Panc1 (cell line): ENCODE results near the gene TTLL6. TPM values are rescaled to one million over a fixed set of nuclear protein-coding genes. Genes with fewer than 3 reads are reported as not detected.

Experiments
- ATAC-seq: fragments of 200-7000 bp; cut with Tn5 transposase; 2 replicates; pipeline ENCODE4 v1.9.1; 2020; ENCODE audit warnings: mild to moderate bottlenecking, moderate library complexity
- BruUV-seq: library from RNA; stranded (reverse); fragments of 400-500 nt; replicated peaks from 2 replicates; lab custom pipeline; 2021; lab: Mats Ljungman, UMichigan
- CTCF ChIA-PET: fragments of 300-600 bp; sonication (Branson Sonifier 250); formaldehyde crosslinking; loops from one replicate; lab custom pipeline; 2022; ENCODE audit warnings: antibody characterized with exemption; lab: Charles Lee
- POLR2A ChIA-PET: fragments of 300-600 bp; sonication (Branson Sonifier 250); formaldehyde crosslinking; loops from one replicate; lab custom pipeline; 2022; ENCODE audit warnings: antibody characterized with exemption; lab: Charles Lee
- DNase-seq: peaks from one replicate; pipeline ENCODE4 v3.0.0-alpha.2; 2010; ENCODE audit warnings: low read depth, low spot score
- H3K27ac ChIP-seq: 2 replicates; pipeline ENCODE4 v1.5.1; 2011; ENCODE audit warnings: mild to moderate bottlenecking, low read length, inconsistent platforms
- H3K27me3 ChIP-seq: fragments of 200-500 bp; sonication (Bioruptor generic); 2 replicates; pipeline ENCODE4 v1.6.0; 2014; ENCODE audit warnings: low read length, inconsistent platforms; ENCODE audit not compliant: control insufficient read depth, insufficient read depth
- H3K36me3 ChIP-seq: fragments of 200-500 bp; sonication (Bioruptor generic); 2 replicates; pipeline ENCODE4 v1.5.1; 2014; ENCODE audit warnings: inconsistent platforms, mild to moderate bottlenecking, low read length, moderate library complexity; ENCODE audit not compliant: control insufficient read depth, insufficient read depth
- H3K4me1 ChIP-seq: 2 replicates; pipeline ENCODE4 v1.5.1; 2011; ENCODE audit warnings: inconsistent platforms, mild to moderate bottlenecking, low read length, moderate library complexity; ENCODE audit not compliant: control insufficient read depth, insufficient read depth
- H3K4me3 ChIP-seq, 2 experiments: 2 replicates each; pipeline ENCODE4 v1.5.1; 2011 to 2012; ENCODE audit warnings: low read depth in 2 of 2, low read length in 2 of 2, mild to moderate bottlenecking in 2 of 2, inconsistent platforms in 1 of 2, moderate library complexity in 1 of 2
- H3K9me3 ChIP-seq: fragments of 200-500 bp; sonication (Bioruptor generic); 2 replicates; pipeline ENCODE4 v1.5.1; 2014; ENCODE audit warnings: low read depth, mild to moderate bottlenecking, inconsistent platforms, low read length, moderate library complexity; ENCODE audit not compliant: control insufficient read depth, insufficient read depth
- CTCF ChIP-seq: fragments of 450-650 bp; IDR thresholded peaks from 2 replicates; pipeline ENCODE4 v1.5.1; 2017; ENCODE audit warnings: mild to moderate bottlenecking
- POLR2AphosphoS5 ChIP-seq: IDR thresholded peaks from 2 replicates; pipeline ENCODE4 v1.6.1; 2012; ENCODE audit warnings: mild to moderate bottlenecking, low read depth, low read length, moderate library complexity
- REST ChIP-seq, 2 experiments: IDR thresholded peaks; 2 replicates each; pipeline ENCODE4 v1.6.1; 2011 to 2012; ENCODE audit warnings: low read depth in 2 of 2, control low read depth in 1 of 2, low read length in 1 of 2, mild to moderate bottlenecking in 1 of 2, moderate library complexity in 1 of 2; ENCODE audit not compliant: insufficient read depth in 1 of 2
- SIN3A ChIP-seq: IDR thresholded peaks from 2 replicates; pipeline ENCODE4 v1.6.1; 2012; ENCODE audit warnings: low read depth, mild to moderate bottlenecking, low read length, moderate library complexity, borderline replicate concordance; ENCODE audit not compliant: insufficient read depth
- TCF7L2 ChIP-seq: IDR thresholded peaks from 2 replicates; pipeline ENCODE4 v1.6.1; 2011; ENCODE audit warnings: mild to moderate bottlenecking, low read depth, low read length, inconsistent platforms
- in situ Hi-C: cut with HindIII; loops from 2 replicates; pipeline ENCODE4 v1.10.0; 2016; ENCODE audit warnings: low sequenced_read_pairs, low pct_unique_long_range_greater_than_20kb
- intact Hi-C: fragments of 100-400 bp; cut with micrococcal nuclease; formaldehyde crosslinking; loops from one replicate; pipeline ENCODE4 v1.10.0; 2022; ENCODE audit not compliant: unreplicated experiment
- total RNA-seq: library from RNA; stranded (reverse); gene quantifications from one replicate; pipeline ENCODE4 v1.2.1, GENCODE V29; 2021; ENCODE audit not compliant: unreplicated experiment

TTLL6 gene
- total RNA-seq, 1 experiment from 2014 or later = 2.5 TPM

GRCh38 chr17:48721009-48721402 is 96.0 kb downstream of the TTLL6 start:
- ATAC-seq (no peak), DNase-seq (no peak)
- ChIA-PET CTCF (interaction anchor here (0.6 kb wide), 1 partner anchor 158 kb away, joined by 3 read pairs; no protein-coding TSS in a partner anchor), POLR2A (no interaction called here)
- intact Hi-C loops (loop anchor here (5.0 kb wide), 1 partner anchor 44 kb away; no protein-coding TSS in a partner anchor), in situ Hi-C loops (no loop called here)
- Histone ChIP-seq H3K27ac (no peak overlapping the region), H3K27me3 (no peaks in the 10 kb centered on the region), H3K36me3 (no peaks in the 10 kb centered on the region), H3K9me3 (no peaks in the 10 kb centered on the region), H3K4me1 (no peaks in the 10 kb centered on the region; the same call in 1 of the 2 replicates), H3K4me3 (no peak overlapping the region)
- TF ChIP-seq CTCF (no peak), REST (IDR thresholded peaks at IDR 0.05; ENCODE audit: insufficient read depth in 1 of 2, low read depth in 2 of 2, low read length in 1 of 2) (no peak)
- BruUV-seq = no TSS peak

- intact Hi-C loops = loop anchor here (5.0 kb wide), 1 partner anchor 43 kb away; no protein-coding TSS in a partner anchor
- Histone ChIP-seq H3K4me3 (no peak overlapping the region), H3K27me3 (no peaks in the 10 kb centered on the region), H3K4me1 (no peaks in the 10 kb centered on the region; the same call in 1 of the 2 replicates), H3K9me3 (no peaks in the 10 kb centered on the region), H3K36me3 (no peaks in the 10 kb centered on the region), H3K27ac (no peak overlapping the region)
- TF ChIP-seq TCF7L2 = no peak
- TF ChIP-seq CTCF = no peak
- no peak for TF ChIP-seq REST (IDR thresholded peaks at IDR 0.05; ENCODE audit: insufficient read depth in 1 of 2, low read depth in 2 of 2, low read length in 1 of 2)
- no peak for TF ChIP-seq POLR2AphosphoS5
- TF ChIP-seq SIN3A = no peak
- ATAC-seq (no peak), DNase-seq (no peak)
- in situ Hi-C loops = no loop called here
- no TSS peak for BruUV-seq
- CTCF ChIA-PET = no interaction called here
- POLR2A ChIA-PET = no interaction called here
These were observed 96.6 kb downstream of the TTLL6 start for GRCh38 chr17:48720266-48721008.
